Measurements from ENCODE around the gene RAB20.
A peak's percentile ranks its signal among the peaks of the same experiment; 100 is the strongest.

Gene RAB20

GRCh38 chr13:110521946-110522345 is 39.6 kb downstream of the RAB20 start:
- Histone ChIP-seq H3K4me1 (ENCODE audit: control insufficient read depth in 1 of 2, insufficient read depth in 1 of 2, low read depth in 1 of 2, low read length in 1 of 2) (peaks cover 55 to 82% of the 10 kb centered on the region in 2 experiments), H3K4me3 (ENCODE audit: low read depth in 1 of 2, low read length in 1 of 2) (peak overlapping the region in 1 of 2 experiments; percentile 44), H3K9me3 (no peaks in the 10 kb centered on the region), H3K36me3 (no peaks in the 10 kb centered on the region), H3K27me3 (peaks cover 15% of the 10 kb centered on the region), H3K27ac (peak overlapping the region; percentile 89)
- TF ChIP-seq CTCF (IDR thresholded peaks at IDR 0.05) = peak; percentile 25

GRCh38 chr13:110521296-110521680 is 40.2 kb downstream of the RAB20 start:
- peak overlapping the region; percentile 89 for H3K27ac ChIP-seq
- peaks cover 55 to 82% of the 10 kb centered on the region in 2 experiments for H3K4me1 ChIP-seq (ENCODE audit: control insufficient read depth in 1 of 2, insufficient read depth in 1 of 2, low read depth in 1 of 2, low read length in 1 of 2)
- no peaks in the 10 kb centered on the region for H3K9me3 ChIP-seq
- TF ChIP-seq CTCF (IDR thresholded peaks at IDR 0.05) = no peak
- peaks cover 15% of the 10 kb centered on the region for H3K27me3 ChIP-seq
- no peaks in the 10 kb centered on the region for H3K36me3 ChIP-seq
- peak overlapping the region; percentile 44 to 49 for H3K4me3 ChIP-seq (ENCODE audit: low read depth in 1 of 2, low read length in 1 of 2)

- Histone ChIP-seq H3K4me1 (ENCODE audit: control insufficient read depth in 1 of 2, insufficient read depth in 1 of 2, low read depth in 1 of 2, low read length in 1 of 2) (peaks cover 55 to 82% of the 10 kb centered on the region in 2 experiments), H3K27me3 (peaks cover 12% of the 10 kb centered on the region), H3K36me3 (no peaks in the 10 kb centered on the region), H3K9me3 (no peaks in the 10 kb centered on the region), H3K4me3 (ENCODE audit: low read depth in 1 of 2, low read length in 1 of 2) (peak overlapping the region; percentile 44 to 49), H3K27ac (peak overlapping the region; percentile 89)
- TF ChIP-seq CTCF (IDR thresholded peaks at IDR 0.05) = no peak
These were observed 40.9 kb downstream of the RAB20 start for GRCh38 chr13:110520431-110521295.

GRCh38 chr13:110519506-110519905 is 42.0 kb downstream of the RAB20 start:
- no peak for TF ChIP-seq CTCF (IDR thresholded peaks at IDR 0.05)
- Histone ChIP-seq H3K4me1 (ENCODE audit: control insufficient read depth in 1 of 2, insufficient read depth in 1 of 2, low read depth in 1 of 2, low read length in 1 of 2) (peaks cover 49 to 71% of the 10 kb centered on the region in 2 experiments), H3K36me3 (no peaks in the 10 kb centered on the region), H3K27me3 (peaks cover 3% of the 10 kb centered on the region), H3K4me3 (ENCODE audit: low read depth in 1 of 2, low read length in 1 of 2) (no peak overlapping the region), H3K27ac (peak overlapping the region; percentile 89), H3K9me3 (no peaks in the 10 kb centered on the region)

- H3K27ac ChIP-seq = no peak overlapping the region
- no peaks in the 10 kb centered on the region for H3K36me3 ChIP-seq
- H3K4me1 ChIP-seq (ENCODE audit: control insufficient read depth in 1 of 2, insufficient read depth in 1 of 2, low read depth in 1 of 2, low read length in 1 of 2) = peaks cover 45 to 67% of the 10 kb centered on the region in 2 experiments
- no peak for TF ChIP-seq CTCF (IDR thresholded peaks at IDR 0.05)
- no peaks in the 10 kb centered on the region for H3K27me3 ChIP-seq
- H3K4me3 ChIP-seq (ENCODE audit: low read depth in 1 of 2, low read length in 1 of 2) = no peak overlapping the region
- no peaks in the 10 kb centered on the region for H3K9me3 ChIP-seq
These were observed 42.5 kb downstream of the RAB20 start for GRCh38 chr13:110519046-110519445.

Data from neutrophil (primary cell).